Testis (tissue), 3 donors: ENCODE measurements around the gene SEC61B. TPM values are rescaled to one million over a fixed set of nuclear protein-coding genes. Genes with fewer than 3 reads are reported as not detected.

ENCODE experiments used
- DNase-seq: peaks from one replicate; pipeline ENCODE4 v3.0.0-alpha.2; 2019
- H3K27ac ChIP-seq, 2 donors: fragments of 200-600 bp; sonication (generic); one replicate each; pipeline ENCODE4 v1.5.1; 2019
- H3K27me3 ChIP-seq: fragments of 200-600 bp; sonication (generic); one replicate; pipeline ENCODE4 v1.5.1; 2019
- H3K36me3 ChIP-seq: fragments of 200-600 bp; sonication (generic); one replicate; pipeline ENCODE4 v1.5.1; 2017; ENCODE audit warnings: low read depth; ENCODE audit errors: missing control alignments
- H3K4me1 ChIP-seq: fragments of 200-600 bp; sonication (generic); one replicate; pipeline ENCODE4 v1.5.1; 2019
- H3K4me3 ChIP-seq, 2 donors: fragments of 200-600 bp; sonication (generic); one replicate each; pipeline ENCODE4 v1.5.1; 2017 to 2019
- H3K9me3 ChIP-seq: fragments of 200-600 bp; sonication (generic); one replicate; pipeline ENCODE4 v1.5.1; 2017
- POLR2A ChIP-seq: fragments of 450-650 bp; IDR thresholded peaks from one replicate; pipeline ENCODE4 v1.6.1; 2017; ENCODE audit warnings: antibody characterized with exemption, mild to moderate bottlenecking, moderate library complexity
- WGBS, 2 donors: methylation state at CpG; one replicate each; pipeline ENCODE4 v1.1.5; 2018; 5-methylcytosine and 5-hydroxymethylcytosine counted together
- intact Hi-C: fragments of 100-400 bp; cut with DNase I; formaldehyde crosslinking; loops from one replicate; pipeline ENCODE4 v1.15.1; 2023; ENCODE audit warnings: low total_unique reads
- polyA plus RNA-seq: library from polyadenylated mRNA; stranded (reverse); fragments of 350-450 nt; fragmentation: Illumina TruSeq; extraction: RNeasy Lipid Tissue Mini Kit (QIAGEN cat#74804); gene quantifications from one replicate; pipeline ENCODE4 v1.2.3, GENCODE V29; 2014; ENCODE audit warnings: low read depth, low replicate concordance; ENCODE audit not compliant: insufficient read depth
- total RNA-seq, 2 donors: library from RNA; depleted of rRNA; stranded (reverse); fragments of >200 nt; gene quantifications; one replicate each; pipeline ENCODE4 v1.2.3, GENCODE V29; 2016
- TF ChIP-seq, protein P1 (sequence below), 3 experiments: fragments of 450-650 bp in 2 of 3; fragments of 200-600 bp in 1 of 3; sonication (generic) in 1 of 3; IDR thresholded peaks; one replicate each; pipeline ENCODE4 v1.5.1; 2016 to 2019; ENCODE audit warnings: antibody characterized with exemption in 3 of 3, mild to moderate bottlenecking in 2 of 3, moderate library complexity in 1 of 3

The SEC61B gene
- total and polyA plus RNA-seq, 3 donors from 2014 or later: 78.3 to 145 (median 91.7) TPM

DNA sequence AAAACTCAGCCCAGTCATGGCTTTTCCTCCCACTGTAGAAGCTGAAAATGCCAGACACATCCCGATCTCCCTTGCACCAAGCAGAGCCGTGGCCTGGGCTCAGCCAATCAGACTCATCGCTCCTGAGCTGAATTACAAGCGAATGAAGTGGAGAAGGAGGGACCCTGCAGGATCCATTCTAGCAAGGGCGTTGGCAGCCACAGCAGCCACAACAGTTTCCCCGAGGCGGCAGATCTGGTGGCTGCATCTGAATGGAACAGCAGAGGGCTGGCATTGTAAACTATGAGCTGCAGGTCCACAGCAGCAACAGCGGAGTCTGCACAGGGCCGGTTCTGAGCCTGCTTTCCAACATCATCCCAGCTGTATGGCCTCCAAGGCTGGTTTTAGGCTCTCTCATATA lies 24.1 kb upstream of the SEC61B start:
- no peak for DNase-seq
- Histone ChIP-seq H3K27me3 (no peaks in the 10 kb centered on the region), H3K4me3 (no peak overlapping the region), H3K4me1 (no peaks in the 10 kb centered on the region), H3K27ac (no peak overlapping the region), H3K36me3 (no peaks in the 10 kb centered on the region), H3K9me3 (no peaks in the 10 kb centered on the region)
- WGBS, 2 donors: 74 to 83% methylated on average over 5 to 9 of the region's 9 CpGs
- intact Hi-C loops: no loop called here
- TF ChIP-seq, protein P1, sequence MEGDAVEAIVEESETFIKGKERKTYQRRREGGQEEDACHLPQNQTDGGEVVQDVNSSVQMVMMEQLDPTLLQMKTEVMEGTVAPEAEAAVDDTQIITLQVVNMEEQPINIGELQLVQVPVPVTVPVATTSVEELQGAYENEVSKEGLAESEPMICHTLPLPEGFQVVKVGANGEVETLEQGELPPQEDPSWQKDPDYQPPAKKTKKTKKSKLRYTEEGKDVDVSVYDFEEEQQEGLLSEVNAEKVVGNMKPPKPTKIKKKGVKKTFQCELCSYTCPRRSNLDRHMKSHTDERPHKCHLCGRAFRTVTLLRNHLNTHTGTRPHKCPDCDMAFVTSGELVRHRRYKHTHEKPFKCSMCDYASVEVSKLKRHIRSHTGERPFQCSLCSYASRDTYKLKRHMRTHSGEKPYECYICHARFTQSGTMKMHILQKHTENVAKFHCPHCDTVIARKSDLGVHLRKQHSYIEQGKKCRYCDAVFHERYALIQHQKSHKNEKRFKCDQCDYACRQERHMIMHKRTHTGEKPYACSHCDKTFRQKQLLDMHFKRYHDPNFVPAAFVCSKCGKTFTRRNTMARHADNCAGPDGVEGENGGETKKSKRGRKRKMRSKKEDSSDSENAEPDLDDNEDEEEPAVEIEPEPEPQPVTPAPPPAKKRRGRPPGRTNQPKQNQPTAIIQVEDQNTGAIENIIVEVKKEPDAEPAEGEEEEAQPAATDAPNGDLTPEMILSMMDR (IDR thresholded peaks at IDR 0.05): no peak

- no peaks in the 10 kb centered on the region for H3K9me3 ChIP-seq
- no peak overlapping the region for H3K4me3 ChIP-seq
- WGBS, 2 donors: 91 to 94% methylated on average over 8 of the region's 8 CpGs
- TF ChIP-seq, protein P1 (IDR thresholded peaks at IDR 0.05): no peak
- no peak for TF ChIP-seq POLR2A
- no peaks in the 10 kb centered on the region for H3K27me3 ChIP-seq
- DNase-seq: no peak
- no peaks in the 10 kb centered on the region for H3K4me1 ChIP-seq
- intact Hi-C loops: no loop called here
- H3K27ac ChIP-seq: no peak overlapping the region
- no peaks in the 10 kb centered on the region for H3K36me3 ChIP-seq
These were observed 22.0 kb upstream of the SEC61B start for GRCh38 chr9:99199938-99200539.

DNA sequence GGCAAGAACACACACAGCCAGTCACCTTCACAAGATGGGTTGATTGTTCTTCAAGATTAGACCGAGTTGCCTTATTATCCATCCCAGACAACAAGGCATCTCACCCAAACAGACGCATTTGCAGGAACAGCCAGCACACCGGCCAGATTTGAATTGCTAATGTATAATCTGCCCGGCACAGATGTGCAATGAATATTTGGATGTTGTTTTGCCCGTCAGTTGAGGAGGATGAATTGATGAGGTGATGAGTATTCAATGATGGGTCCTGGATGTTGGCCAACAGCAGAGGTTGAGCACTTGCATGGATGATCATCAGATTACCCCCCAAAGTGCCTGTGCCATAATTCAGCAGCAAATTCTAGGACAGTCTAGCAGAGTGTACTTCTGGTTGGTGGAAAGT lies 20.5 kb upstream of the SEC61B start:
- Histone ChIP-seq H3K9me3 (no peaks in the 10 kb centered on the region), H3K4me3 (no peak overlapping the region), H3K27ac (no peak overlapping the region), H3K36me3 (no peaks in the 10 kb centered on the region), H3K4me1 (no peaks in the 10 kb centered on the region), H3K27me3 (no peaks in the 10 kb centered on the region)
- no peak for TF ChIP-seq POLR2A
- TF ChIP-seq, protein P1 (IDR thresholded peaks at IDR 0.05): no peak
- DNase-seq: no peak
- intact Hi-C loops: no loop called here
- 76 to 77% methylated on average over 4 to 5 of the region's 5 CpGs for WGBS, 2 donors

DNA sequence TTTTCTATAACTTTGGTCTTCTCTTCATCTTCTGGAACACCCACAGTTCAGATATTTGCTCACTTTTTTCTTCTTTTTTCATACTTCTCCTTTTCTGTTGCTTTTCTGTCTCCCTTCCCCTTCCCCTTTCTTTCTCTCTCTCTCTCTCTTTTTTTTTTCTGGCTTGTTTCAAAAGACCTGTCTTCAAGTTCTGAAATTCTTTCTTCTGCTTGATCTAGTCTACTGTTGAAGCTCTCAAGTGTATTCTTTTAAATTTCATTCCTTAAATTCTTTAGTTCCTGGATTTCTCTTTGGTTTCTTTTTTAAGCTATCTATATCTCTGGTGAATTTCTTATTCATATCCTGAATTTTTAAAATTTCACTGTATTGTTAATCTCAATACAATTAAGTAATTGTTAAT lies 11.5 kb upstream of the SEC61B start:
- Histone ChIP-seq H3K9me3 (no peaks in the 10 kb centered on the region), H3K4me1 (no peaks in the 10 kb centered on the region), H3K4me3 (no peak overlapping the region), H3K27me3 (no peaks in the 10 kb centered on the region), H3K36me3 (no peaks in the 10 kb centered on the region), H3K27ac (no peak overlapping the region)
- intact Hi-C loops: no loop called here
- TF ChIP-seq, protein P1 (IDR thresholded peaks at IDR 0.05): no peak
- no peak for TF ChIP-seq POLR2A
- DNase-seq: no peak

DNA sequence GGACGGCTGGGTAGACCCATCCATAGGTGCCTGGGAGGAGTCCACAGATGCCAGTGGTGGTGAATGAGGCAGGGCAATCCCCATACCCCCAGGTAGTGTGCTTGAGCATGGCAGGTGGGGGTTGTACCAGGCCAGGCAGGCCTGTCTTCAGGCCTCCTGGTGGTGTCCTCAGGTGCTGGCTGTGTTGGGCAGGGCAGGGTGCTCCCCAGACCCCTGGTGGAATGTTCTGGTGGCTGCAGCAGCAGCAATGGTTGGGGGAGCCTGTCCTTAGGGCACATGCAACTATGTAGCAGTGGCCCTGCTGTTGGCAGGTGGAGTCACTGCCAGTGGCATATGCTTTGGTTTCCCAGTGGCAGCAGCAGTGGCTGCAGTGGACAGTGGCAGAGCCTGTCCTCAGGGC lies 10.3 kb upstream of the SEC61B start:
- Histone ChIP-seq H3K27me3 (no peaks in the 10 kb centered on the region), H3K27ac (no peak overlapping the region), H3K4me3 (no peak overlapping the region), H3K9me3 (no peaks in the 10 kb centered on the region), H3K36me3 (no peaks in the 10 kb centered on the region), H3K4me1 (no peaks in the 10 kb centered on the region)
- TF ChIP-seq, protein P1 (IDR thresholded peaks at IDR 0.05): no peak
- TF ChIP-seq POLR2A: no peak
- 78 to 89% methylated on average over 1 of the region's 1 CpG for WGBS, 2 donors
- intact Hi-C loops: no loop called here
- no peak for DNase-seq
